Esophagus muscularis mucosa (tissue), 4 donors: ENCODE results near the gene PEX10. TPM values are rescaled to one million over a fixed set of nuclear protein-coding genes. Genes with fewer than 3 reads are reported as not detected.

Experiments used
- DNase-seq: peaks from one replicate; pipeline ENCODE4 v3.0.0-alpha.2; 2017; ENCODE audit errors: extremely low spot score
- H3K27ac ChIP-seq, 4 donors: fragments of 200-600 bp; sonication (generic); replicated peaks in 1 of 4; 1 replicate in 3 of 4; 2 replicates in 1 of 4; pipeline ENCODE4 v1.5.1; 2016 to 2019; ENCODE audit warnings: mild to moderate bottlenecking in 1 of 4
- H3K27me3 ChIP-seq, 4 donors: fragments of 200-600 bp; sonication (generic); one replicate each; pipeline versions ENCODE4 v1.5.1 to v1.6.0; 2016 to 2019
- H3K36me3 ChIP-seq, 4 donors: fragments of 200-600 bp; sonication (generic); one replicate each; pipeline ENCODE4 v1.5.1; 2016 to 2019
- H3K4me1 ChIP-seq, 4 donors: fragments of 200-600 bp; sonication (generic); one replicate each; pipeline ENCODE4 v1.5.1; 2016 to 2019
- H3K4me3 ChIP-seq, 4 donors: fragments of 200-600 bp; sonication (generic); 1 replicate in 2 of 4; 2 replicates in 2 of 4; pipeline ENCODE4 v1.5.1; 2016 to 2019; ENCODE audit warnings: mild to moderate bottlenecking in 4 of 4, moderate library complexity in 1 of 4
- H3K9me3 ChIP-seq, 4 donors: fragments of 200-600 bp; sonication (generic); 1 replicate in 3 of 4; 2 replicates in 1 of 4; pipeline ENCODE4 v1.5.1; 2016 to 2019
- CTCF ChIP-seq, 3 experiments: fragments of 200-600 bp in 2 of 3; fragments of 450-650 bp in 1 of 3; sonication (generic) in 2 of 3; IDR thresholded peaks; one replicate each; pipeline ENCODE4 v1.5.1; 2017 to 2019; ENCODE audit warnings: antibody characterized with exemption in 3 of 3, mild to moderate bottlenecking in 2 of 3, moderate library complexity in 1 of 3
- EP300 ChIP-seq: sonication (generic); formaldehyde crosslinking; IDR thresholded peaks from one replicate; pipeline ENCODE4 v1.6.1; 2017; ENCODE audit warnings: antibody characterized with exemption
- POLR2A ChIP-seq: fragments of 450-650 bp; IDR thresholded peaks from one replicate; pipeline ENCODE4 v1.6.1; 2017; ENCODE audit warnings: antibody characterized with exemption, moderate library complexity, mild to moderate bottlenecking, low read depth
- POLR2AphosphoS5 ChIP-seq, 2 donors: sonication (generic); formaldehyde crosslinking; IDR thresholded peaks; one replicate each; pipeline ENCODE4 v1.6.1; 2017; ENCODE audit warnings: antibody characterized with exemption in 2 of 2
- WGBS: methylation state at CpG from one replicate; pipeline ENCODE4 v1.1.5; 2018; 5-methylcytosine and 5-hydroxymethylcytosine counted together
- intact Hi-C: fragments of 100-400 bp; cut with DNase I; formaldehyde crosslinking; loops from one replicate; pipeline ENCODE4 v1.15.1; 2023
- total RNA-seq, 4 donors: library from RNA; depleted of rRNA; stranded (reverse); fragments of >200 nt; gene quantifications; one replicate each; pipeline versions ENCODE4 v1.1.0 to v1.2.1, GENCODE V29; 2016

PEX10 gene
- total RNA-seq, 4 donors from 2014 or later = 14.2 to 27.1 (median 20.3) TPM

GRCh38 chr1:2429780-2430591 lies 17.6 kb upstream of the PEX10 start:
- intact Hi-C loops = no loop called here
- WGBS = 85% methylated on average over 14 of the region's 20 CpGs
- TF ChIP-seq POLR2AphosphoS5 (IDR thresholded peaks at IDR 0.05) (no peak), EP300 (no peak), CTCF (IDR thresholded peaks at IDR 0.05) (no peak), POLR2A (no peak)
- H3K27me3 ChIP-seq = peaks cover 0 to 99% (median 11%) of the 10 kb centered on the region in 4 donors
- DNase-seq = no peak
- peaks cover 0 to 9% (median 3%) of the 10 kb centered on the region in 4 donors for H3K9me3 ChIP-seq
- H3K36me3 ChIP-seq = no peaks in the 10 kb centered on the region
- no peak overlapping the region for H3K4me3 ChIP-seq
- no peak overlapping the region for H3K27ac ChIP-seq
- no peaks in the 10 kb centered on the region for H3K4me1 ChIP-seq

DNA sequence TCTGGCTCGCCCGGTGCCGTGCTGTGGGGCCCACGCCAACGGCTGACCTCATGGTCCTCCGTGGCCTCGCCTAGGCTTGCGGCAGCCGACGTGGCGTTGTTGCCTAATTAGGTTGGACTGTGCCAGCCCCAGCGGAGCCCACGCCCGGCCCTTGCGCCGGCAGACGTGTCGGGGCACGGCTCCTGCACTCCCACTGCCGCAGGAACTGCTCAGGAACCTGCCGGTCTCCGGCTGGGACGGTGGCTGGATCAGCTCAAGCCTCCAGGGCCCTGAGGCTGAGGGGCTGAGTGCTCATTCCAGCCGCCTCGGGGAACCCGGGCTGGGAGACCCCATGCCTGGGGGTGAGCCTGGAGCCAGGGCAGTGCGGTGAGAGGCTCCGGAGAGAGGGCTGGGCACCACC lies 16.1 kb upstream of the PEX10 start:
- no peak for DNase-seq
- WGBS = 89% methylated on average over 13 of the region's 28 CpGs
- intact Hi-C loops = no loop called here

GRCh38 chr1:2427976-2428375 lies 15.6 kb upstream of the PEX10 start:
- no peak for TF ChIP-seq POLR2A
- TF ChIP-seq POLR2AphosphoS5 (IDR thresholded peaks at IDR 0.05) = no peak
- TF ChIP-seq EP300 = no peak
- TF ChIP-seq CTCF (IDR thresholded peaks at IDR 0.05) = no peak
- H3K9me3 ChIP-seq = peaks cover 0 to 16% (median 7%) of the 10 kb centered on the region in 4 donors
- WGBS = 75% methylated on average over 2 of the region's 10 CpGs
- H3K36me3 ChIP-seq = no peaks in the 10 kb centered on the region
- no peak overlapping the region for H3K4me3 ChIP-seq
- intact Hi-C loops = no loop called here
- H3K27me3 ChIP-seq = peaks cover 0 to 87% (median 11%) of the 10 kb centered on the region in 4 donors
- no peaks in the 10 kb centered on the region for H3K4me1 ChIP-seq
- H3K27ac ChIP-seq = no peak overlapping the region
- no peak for DNase-seq

More for the DNA sequence above, 16.1 kb upstream of the PEX10 start:
- H3K9me3 ChIP-seq = peaks cover 0 to 11% (median 4%) of the 10 kb centered on the region in 4 donors
- H3K27ac ChIP-seq = no peak overlapping the region
- no peaks in the 10 kb centered on the region for H3K4me1 ChIP-seq
- no peaks in the 10 kb centered on the region for H3K36me3 ChIP-seq
- no peak overlapping the region for H3K4me3 ChIP-seq
- TF ChIP-seq EP300 (no peak), POLR2AphosphoS5 (IDR thresholded peaks at IDR 0.05) (no peak), POLR2A (no peak), CTCF (IDR thresholded peaks at IDR 0.05) (no peak)
- peaks cover 0 to 87% (median 11%) of the 10 kb centered on the region in 4 donors for H3K27me3 ChIP-seq

- no peak for TF ChIP-seq EP300
- TF ChIP-seq POLR2AphosphoS5 (IDR thresholded peaks at IDR 0.05) = no peak
- no peak for TF ChIP-seq CTCF (IDR thresholded peaks at IDR 0.05)
- TF ChIP-seq POLR2A = no peak
- intact Hi-C loops = no loop called here
- Histone ChIP-seq H3K4me1 (no peaks in the 10 kb centered on the region), H3K27ac (no peak overlapping the region), H3K4me3 (no peak overlapping the region), H3K36me3 (no peaks in the 10 kb centered on the region), H3K27me3 (peaks cover 0 to 87% (median 9%) of the 10 kb centered on the region in 4 donors), H3K9me3 (peaks cover 0 to 22% (median 11%) of the 10 kb centered on the region in 4 donors)
- DNase-seq = no peak
- WGBS = 80% methylated on average over 10 of the region's 18 CpGs
Measured at GRCh38 chr1:2427051-2427450, 14.7 kb upstream of the PEX10 start.
